Activated effector memory CD4-positive, alpha-beta T cell treated with Interleukin-2 at 50 U/mL for 16 hours (primary cell): Measurements from ENCODE around the gene KLHL29.

Experiments used
- DNase-seq: peaks from one replicate; pipeline ENCODE4 v3.0.0-alpha.2; 2020

Gene KLHL29

GRCh38 chr2:23518481-23519333, 133.7 kb downstream of the KLHL29 start:
- no peak for DNase-seq

GRCh38 chr2:23519334-23519651, 134.3 kb downstream of the KLHL29 start:
- no peak for DNase-seq

- no peak for DNase-seq
Measured at GRCh38 chr2:23520256-23520655, 135.3 kb downstream of the KLHL29 start.

- no peak for DNase-seq
Measured at GRCh38 chr2:23521060-23521459, 136.1 kb downstream of the KLHL29 start.

GRCh38 chr2:23522726-23523372, 137.9 kb downstream of the KLHL29 start:
- DNase-seq, result no peak

- DNase-seq, result no peak
Measured at GRCh38 chr2:23523373-23524260, 138.6 kb downstream of the KLHL29 start.

GRCh38 chr2:23524261-23524706, 139.3 kb downstream of the KLHL29 start:
- no peak for DNase-seq

GRCh38 chr2:23525137-23525765, 140.3 kb downstream of the KLHL29 start:
- no peak for DNase-seq

- DNase-seq, result no peak
Measured at GRCh38 chr2:23526114-23526513, 141.1 kb downstream of the KLHL29 start.

GRCh38 chr2:23526835-23527790, 142.1 kb downstream of the KLHL29 start:
- no peak for DNase-seq

GRCh38 chr2:23528171-23528570, 143.2 kb downstream of the KLHL29 start:
- DNase-seq, result no peak

GRCh38 chr2:23528690-23529089, 143.7 kb downstream of the KLHL29 start:
- no peak for DNase-seq

- no peak for DNase-seq
Measured at GRCh38 chr2:23529659-23530058, 144.7 kb downstream of the KLHL29 start.

GRCh38 chr2:23530206-23530908, 145.4 kb downstream of the KLHL29 start:
- DNase-seq, result no peak

GRCh38 chr2:23530909-23531276, 145.9 kb downstream of the KLHL29 start:
- DNase-seq, result no peak

- DNase-seq, result no peak
Measured at GRCh38 chr2:23531280-23531679, 146.3 kb downstream of the KLHL29 start.

- no peak for DNase-seq
Measured at GRCh38 chr2:23531881-23532280, 146.9 kb downstream of the KLHL29 start.

- DNase-seq, result peak; percentile 21
Measured at GRCh38 chr2:23532391-23533337, 147.7 kb downstream of the KLHL29 start.

- no peak for DNase-seq
Measured at GRCh38 chr2:23533338-23533695, 148.3 kb downstream of the KLHL29 start.

- DNase-seq, result no peak
Measured at GRCh38 chr2:23534771-23535170, 149.8 kb downstream of the KLHL29 start.
